AG04449 (cell line): ENCODE results near the gene SORL1.
A peak's percentile ranks its signal among the peaks of the same experiment; 100 is the strongest.

ENCODE experiments used
- CTCF ChIA-PET: fragments of 350-600 bp; formaldehyde crosslinking; extraction: SDS; loops from one replicate; lab custom pipeline; 2021; ENCODE audit warnings: antibody characterized with exemption; lab: Yijun Ruan, JAX
- POLR2A ChIA-PET: fragments of 400-600, 350-600 bp; formaldehyde crosslinking; extraction: SDS; loops from one replicate; lab custom pipeline; 2020; ENCODE audit warnings: antibody characterized with exemption, inconsistent platforms; lab: Yijun Ruan, JAX
- DNase-seq: peaks from one replicate; pipeline ENCODE4 v3.0.0-alpha.2; 2010; ENCODE audit warnings: low read depth, low spot score
- H3K4me3 ChIP-seq: 2 replicates; pipeline ENCODE4 v1.5.1; 2011; ENCODE audit warnings: low read depth, mild to moderate bottlenecking, control low read depth, low read length
- CTCF ChIP-seq: IDR thresholded peaks from one replicate; pipeline ENCODE4 v1.5.1; 2011; ENCODE audit warnings: mild to moderate bottlenecking, moderate library complexity, low read length, control low read depth, inconsistent platforms; ENCODE audit not compliant: insufficient read depth; ENCODE audit errors: missing control alignments

The SORL1 gene

DNA sequence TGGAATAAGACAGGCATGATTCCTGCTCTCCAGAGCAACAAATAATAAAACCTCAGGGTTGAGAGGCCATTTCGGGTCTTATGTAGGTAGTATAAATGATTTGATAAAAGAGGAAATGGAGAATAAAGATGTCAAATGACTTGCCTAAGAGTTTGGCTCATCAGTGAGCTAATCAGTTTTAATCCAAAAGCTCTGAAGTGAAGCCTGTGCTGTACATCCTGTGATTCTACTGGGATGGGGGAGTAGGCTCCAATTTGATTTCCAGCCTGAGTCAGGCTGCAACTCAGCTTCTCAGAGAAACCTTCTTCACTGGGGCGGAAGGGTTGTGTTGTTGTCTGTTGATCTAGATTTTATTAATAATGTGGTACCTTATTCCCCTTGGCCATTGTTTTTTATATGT, 192.9 kb downstream of the SORL1 start:
- no peak for TF ChIP-seq CTCF
- ChIA-PET CTCF (interaction anchor here (0.7 to 4.0 kb wide), 9 partner anchors 10 to 861 kb away, joined by 3 to 51 read pairs (median 3); no protein-coding TSS in a partner anchor), POLR2A (interaction anchor here (1.1 kb wide), 1 partner anchor 10 kb away, joined by 3 read pairs; no protein-coding TSS in a partner anchor)
- H3K4me3 ChIP-seq: no peak overlapping the region
- no peak for DNase-seq

DNA sequence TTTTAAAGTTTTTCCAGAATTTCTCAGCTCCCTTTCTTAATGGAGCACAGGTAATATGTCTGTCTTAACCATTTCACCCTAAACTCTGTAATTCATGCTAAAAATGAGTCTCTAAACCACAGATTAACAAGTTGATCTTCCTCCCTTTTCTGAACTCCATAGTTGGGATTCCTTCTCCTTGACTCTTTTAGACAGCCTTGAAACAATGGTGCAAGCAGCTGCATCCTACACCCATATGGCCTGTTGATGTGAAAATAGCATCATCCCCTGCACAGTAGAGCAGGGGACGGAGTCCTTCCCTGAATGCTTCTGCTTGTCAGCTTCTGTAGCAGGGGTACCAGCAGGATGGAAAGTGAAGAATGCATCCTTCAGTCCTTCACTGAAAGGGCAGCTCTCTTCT, 193.5 kb downstream of the SORL1 start:
- POLR2A ChIA-PET: no interaction called here
- no peak for TF ChIP-seq CTCF
- CTCF ChIA-PET: interaction anchor here (0.7 to 4.0 kb wide), 6 partner anchors 9 to 860 kb away, joined by 3 to 51 read pairs (median 4); no protein-coding TSS in a partner anchor
- peak; percentile 24 for DNase-seq
- no peak overlapping the region for H3K4me3 ChIP-seq

- CTCF ChIA-PET: interaction anchor here (1.0 to 1.4 kb wide), 2 partner anchors 7 to 858 kb away, joined by 3 to 5 read pairs; no protein-coding TSS in a partner anchor
These were observed 196.2 kb downstream of the SORL1 start for GRCh38 chr11:121648306-121648705.

GRCh38 chr11:121649798-121650197, 197.7 kb downstream of the SORL1 start:
- no peak for DNase-seq
- ChIA-PET CTCF (no interaction called here), POLR2A (interaction anchor here (1.0 kb wide), 1 partner anchor 396 kb away, joined by 3 read pairs; no protein-coding TSS in a partner anchor)
- no peak for TF ChIP-seq CTCF
- H3K4me3 ChIP-seq: no peak overlapping the region

More at GRCh38 chr11:121648306-121648705, 196.2 kb downstream of the SORL1 start:
- POLR2A ChIA-PET: no interaction called here
- DNase-seq: no peak
- no peak for TF ChIP-seq CTCF
- no peak overlapping the region for H3K4me3 ChIP-seq

GRCh38 chr11:121650351-121651256, 198.5 kb downstream of the SORL1 start:
- no peak overlapping the region for H3K4me3 ChIP-seq
- ChIA-PET CTCF (no interaction called here), POLR2A (interaction anchor here (1.0 kb wide), 1 partner anchor 395 kb away, joined by 3 read pairs; no protein-coding TSS in a partner anchor)
- DNase-seq: no peak
- TF ChIP-seq CTCF: no peak

DNA sequence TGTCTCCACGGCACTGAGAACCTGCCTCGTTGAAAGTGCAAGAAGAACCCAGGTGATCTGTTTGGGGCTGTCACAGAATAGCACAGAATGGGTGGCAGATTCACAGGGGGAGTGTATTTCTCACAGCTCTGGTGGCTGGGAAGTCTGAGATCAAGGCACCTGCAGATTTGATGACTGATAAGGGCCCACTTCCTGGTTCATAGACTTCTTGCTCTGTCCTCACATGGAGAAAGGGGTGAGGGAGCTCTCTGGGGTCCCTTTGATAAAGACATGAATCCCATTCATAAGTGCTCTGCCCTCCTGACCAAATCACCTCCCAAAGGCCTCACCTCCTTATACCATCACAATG, 199.1 kb downstream of the SORL1 start:
- H3K4me3 ChIP-seq: no peak overlapping the region
- no peak for TF ChIP-seq CTCF
- ChIA-PET CTCF (no interaction called here), POLR2A (no interaction called here)
- no peak for DNase-seq
